Esophagus squamous epithelium (tissue), 5 donors: ENCODE measurements around the gene SPNS3. TPM values are rescaled to one million over a fixed set of nuclear protein-coding genes. Genes with fewer than 3 reads are reported as not detected.

Experiments used
- DNase-seq: peaks from one replicate; lab custom pipeline; 2025; lab: John Stamatoyannopoulos, UW
- H3K27ac ChIP-seq, 4 donors: fragments of 200-600 bp; sonication (generic); one replicate each; pipeline ENCODE4 v1.5.1; 2016 to 2019; ENCODE audit warnings: mild to moderate bottlenecking in 1 of 4
- H3K27me3 ChIP-seq, 4 donors: fragments of 200-600 bp; sonication (generic); 1 replicate in 3 of 4; 2 replicates in 1 of 4; pipeline versions ENCODE4 v1.5.1 to v1.6.0; 2017 to 2021; ENCODE audit warnings: antibody characterized with exemption in 1 of 4
- H3K36me3 ChIP-seq, 3 donors: fragments of 200-600 bp; sonication (generic); one replicate each; pipeline ENCODE4 v1.5.1; 2016 to 2019
- H3K4me1 ChIP-seq, 3 donors: fragments of 200-600 bp; sonication (generic); one replicate each; pipeline ENCODE4 v1.5.1; 2017 to 2019
- H3K4me3 ChIP-seq, 4 donors: fragments of 200-600 bp; sonication (generic); 1 replicate in 3 of 4; 2 replicates in 1 of 4; pipeline ENCODE4 v1.5.1; 2016 to 2019; ENCODE audit warnings: mild to moderate bottlenecking in 2 of 4, moderate library complexity in 1 of 4
- H3K9me3 ChIP-seq, 3 donors: fragments of 200-600 bp; sonication (generic); one replicate each; pipeline ENCODE4 v1.5.1; 2016 to 2019
- POLR2A ChIP-seq, 4 donors: fragments of 450-650 bp; IDR thresholded peaks; one replicate each; pipeline ENCODE4 v1.6.1; 2017; ENCODE audit warnings: antibody characterized with exemption in 4 of 4, mild to moderate bottlenecking in 4 of 4, moderate library complexity in 3 of 4
- WGBS, 2 donors: methylation state at CpG; one replicate each; pipeline ENCODE4 v1.1.5; 2018; 5-methylcytosine and 5-hydroxymethylcytosine counted together
- intact Hi-C: fragments of 100-400 bp; cut with DNase I; formaldehyde crosslinking; loops from one replicate; pipeline ENCODE4 v1.15.0; 2022
- total RNA-seq, 4 donors: library from RNA; depleted of rRNA; stranded (reverse); fragments of >200 nt; gene quantifications; one replicate each; pipeline ENCODE4 v1.1.0, GENCODE V29; 2016
- TF ChIP-seq, protein P1 (sequence below), 6 experiments: fragments of 450-650 bp in 4 of 6; fragments of 200-600 bp in 2 of 6; sonication (generic) in 2 of 6; IDR thresholded peaks; one replicate each; pipeline ENCODE4 v1.5.1; 2016 to 2019; ENCODE audit warnings: antibody characterized with exemption in 6 of 6, mild to moderate bottlenecking in 4 of 6, moderate library complexity in 4 of 6
- donor health status: DM: yes; HTN: yes; CAD: no.

SPNS3 gene
- total RNA-seq, 4 donors from 2014 or later: 0.27 TPM; not detected in 3

DNA sequence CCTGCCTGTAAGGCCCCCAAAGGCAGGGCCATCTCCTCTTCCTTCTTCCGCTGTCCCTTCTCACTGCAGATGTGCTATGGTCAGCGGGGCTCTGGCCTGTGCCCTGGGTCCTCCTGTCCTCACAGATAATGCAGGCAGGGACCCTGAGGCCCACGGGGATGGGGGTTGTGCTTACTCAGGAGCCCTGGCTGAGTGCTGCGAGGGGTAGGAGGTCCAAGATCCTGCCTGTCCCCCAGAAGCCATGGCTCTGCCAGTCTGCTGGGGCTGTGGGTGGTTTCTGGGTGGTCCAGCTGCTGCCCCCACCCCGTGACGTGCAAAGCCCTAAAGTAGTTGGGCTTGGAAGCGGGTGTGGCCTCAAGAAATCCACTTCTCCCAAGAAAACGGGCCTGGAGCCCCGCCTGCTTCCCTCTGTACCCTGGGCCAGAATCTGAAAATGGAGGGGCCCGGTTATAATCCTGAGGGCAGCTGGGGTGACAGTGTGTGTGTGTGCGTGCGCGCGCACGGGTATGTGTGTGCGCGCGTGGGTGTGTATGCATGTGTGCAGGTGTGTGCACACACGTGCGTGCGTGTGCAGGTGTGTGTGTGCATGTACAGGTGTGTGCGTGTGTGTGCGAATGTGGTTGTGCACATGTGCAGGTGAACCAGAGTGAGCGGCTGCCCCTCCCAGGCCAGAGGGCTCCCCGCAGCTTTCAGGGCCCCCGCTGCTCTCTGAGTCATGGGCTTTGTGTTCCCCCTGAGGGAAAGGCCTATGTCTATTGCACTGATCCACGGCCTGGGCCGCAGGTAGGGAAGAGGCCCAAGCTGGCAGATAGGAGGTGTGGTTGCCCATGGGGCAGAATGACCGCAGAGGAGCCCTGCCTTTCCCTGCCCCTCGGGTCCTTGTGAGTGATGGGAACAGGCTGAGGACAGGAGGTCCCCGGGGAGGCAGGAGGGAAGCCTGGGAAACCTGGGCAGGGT is 78.7 kb downstream of the SPNS3 start:
- Histone ChIP-seq H3K4me3 (no peak overlapping the region), H3K9me3 (no peaks in the 10 kb centered on the region), H3K27ac (peak overlapping the region in 2 of 4 donors; percentile 41 to 66), H3K36me3 (no peaks in the 10 kb centered on the region), H3K4me1 (peaks cover 13 to 99% (median 25%) of the 10 kb centered on the region in 3 donors), H3K27me3 (no peaks in the 10 kb centered on the region)
- DNase-seq: no peak
- intact Hi-C loops: no loop called here
- 82 to 85% methylated on average over 12 to 15 of the region's 31 CpGs for WGBS, 2 donors
- TF ChIP-seq POLR2A (IDR thresholded peaks at IDR 0.05): no peak
- TF ChIP-seq, protein P1, sequence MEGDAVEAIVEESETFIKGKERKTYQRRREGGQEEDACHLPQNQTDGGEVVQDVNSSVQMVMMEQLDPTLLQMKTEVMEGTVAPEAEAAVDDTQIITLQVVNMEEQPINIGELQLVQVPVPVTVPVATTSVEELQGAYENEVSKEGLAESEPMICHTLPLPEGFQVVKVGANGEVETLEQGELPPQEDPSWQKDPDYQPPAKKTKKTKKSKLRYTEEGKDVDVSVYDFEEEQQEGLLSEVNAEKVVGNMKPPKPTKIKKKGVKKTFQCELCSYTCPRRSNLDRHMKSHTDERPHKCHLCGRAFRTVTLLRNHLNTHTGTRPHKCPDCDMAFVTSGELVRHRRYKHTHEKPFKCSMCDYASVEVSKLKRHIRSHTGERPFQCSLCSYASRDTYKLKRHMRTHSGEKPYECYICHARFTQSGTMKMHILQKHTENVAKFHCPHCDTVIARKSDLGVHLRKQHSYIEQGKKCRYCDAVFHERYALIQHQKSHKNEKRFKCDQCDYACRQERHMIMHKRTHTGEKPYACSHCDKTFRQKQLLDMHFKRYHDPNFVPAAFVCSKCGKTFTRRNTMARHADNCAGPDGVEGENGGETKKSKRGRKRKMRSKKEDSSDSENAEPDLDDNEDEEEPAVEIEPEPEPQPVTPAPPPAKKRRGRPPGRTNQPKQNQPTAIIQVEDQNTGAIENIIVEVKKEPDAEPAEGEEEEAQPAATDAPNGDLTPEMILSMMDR (IDR thresholded peaks at IDR 0.05): no peak

DNA sequence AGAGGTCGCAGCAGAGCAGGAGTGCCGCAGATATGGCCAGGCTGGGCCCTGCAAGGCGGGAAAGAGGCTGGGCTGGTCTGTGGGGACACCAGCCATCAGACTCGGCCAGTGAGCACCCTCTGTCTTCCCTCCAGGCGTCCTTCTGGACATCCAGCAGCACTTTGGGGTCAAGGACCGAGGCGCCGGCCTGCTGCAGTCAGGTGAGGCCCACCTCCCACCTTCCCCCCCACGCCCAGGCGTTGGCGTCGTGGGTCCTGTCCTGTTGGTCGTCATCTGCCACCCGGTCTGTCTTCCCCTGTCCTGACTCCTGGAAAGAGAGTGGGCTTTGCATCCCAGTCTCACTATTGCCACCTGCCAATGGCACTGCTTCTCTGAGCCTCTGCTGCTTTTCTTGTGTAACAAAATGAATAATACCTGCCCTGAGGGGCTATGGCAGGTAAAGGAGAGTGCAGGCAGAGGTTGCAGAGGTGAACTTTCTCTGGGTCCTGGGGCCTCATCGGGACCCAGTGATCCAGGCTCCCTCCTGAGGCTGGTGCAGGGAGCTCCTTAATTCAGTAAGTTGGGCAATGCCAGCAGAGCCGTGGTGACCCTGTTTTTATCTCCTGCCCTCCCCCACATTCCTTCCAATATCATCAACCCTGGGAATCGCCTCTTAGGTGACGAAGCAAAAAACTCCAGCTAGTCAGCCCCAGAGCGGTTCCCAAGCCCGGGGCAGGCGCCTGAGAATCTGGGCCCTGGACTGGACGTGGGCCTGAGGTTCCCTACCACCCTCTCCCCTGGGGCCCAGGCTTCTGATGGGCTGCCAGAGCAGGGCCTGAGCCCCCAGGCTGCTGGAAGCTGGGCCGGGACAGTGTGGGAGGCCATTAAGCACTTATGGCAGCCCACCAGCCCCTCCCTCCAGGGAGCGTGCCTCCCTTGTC is 79.6 kb downstream of the SPNS3 start:
- no peak for DNase-seq
- peaks cover 13 to 92% (median 25%) of the 10 kb centered on the region in 3 donors for H3K4me1 ChIP-seq
- no peaks in the 10 kb centered on the region for H3K27me3 ChIP-seq
- peak overlapping the region; percentile 59 to 74 (median 66) for H3K27ac ChIP-seq
- intact Hi-C loops: no loop called here
- TF ChIP-seq, protein P1 (IDR thresholded peaks at IDR 0.05): no peak
- TF ChIP-seq POLR2A (IDR thresholded peaks at IDR 0.05): no peak
- H3K36me3 ChIP-seq: no peaks in the 10 kb centered on the region
- no peaks in the 10 kb centered on the region for H3K9me3 ChIP-seq
- 80 to 86% methylated on average over 8 to 11 of the region's 24 CpGs for WGBS, 2 donors
- no peak overlapping the region for H3K4me3 ChIP-seq

DNA sequence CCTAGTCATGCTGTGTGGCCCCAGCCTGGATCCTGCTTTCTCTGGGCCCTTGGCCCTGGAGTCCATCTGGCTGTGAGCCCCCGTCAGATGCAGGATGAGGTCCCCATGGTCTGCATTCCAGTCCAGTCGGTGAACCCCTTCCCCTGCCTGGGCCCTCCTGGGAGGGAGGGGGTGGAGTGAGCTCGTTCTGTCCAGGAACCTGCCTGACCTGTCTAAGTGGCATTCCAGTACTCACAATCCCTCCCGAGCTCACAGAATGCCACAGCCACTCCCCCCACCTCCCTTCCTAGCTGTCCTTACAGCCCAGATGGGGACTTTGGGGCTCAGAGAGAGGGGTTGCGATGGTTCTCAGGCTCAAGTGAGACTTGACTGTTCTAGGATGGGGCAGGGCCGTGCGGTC is 80.5 kb downstream of the SPNS3 start:
- H3K36me3 ChIP-seq: no peaks in the 10 kb centered on the region
- peaks cover 15 to 92% (median 26%) of the 10 kb centered on the region in 3 donors for H3K4me1 ChIP-seq
- peak overlapping the region; percentile 59 to 74 (median 66) for H3K27ac ChIP-seq
- H3K27me3 ChIP-seq: no peaks in the 10 kb centered on the region
- WGBS, 2 donors: 20% methylated on average over 1 of the region's 7 CpGs; no CpG with 5 or more reads in 1 of the 2 donors
- H3K9me3 ChIP-seq: no peaks in the 10 kb centered on the region
- intact Hi-C loops: no loop called here
- no peak for DNase-seq
- H3K4me3 ChIP-seq: no peak overlapping the region
- TF ChIP-seq, protein P1 (IDR thresholded peaks at IDR 0.05): no peak

DNA sequence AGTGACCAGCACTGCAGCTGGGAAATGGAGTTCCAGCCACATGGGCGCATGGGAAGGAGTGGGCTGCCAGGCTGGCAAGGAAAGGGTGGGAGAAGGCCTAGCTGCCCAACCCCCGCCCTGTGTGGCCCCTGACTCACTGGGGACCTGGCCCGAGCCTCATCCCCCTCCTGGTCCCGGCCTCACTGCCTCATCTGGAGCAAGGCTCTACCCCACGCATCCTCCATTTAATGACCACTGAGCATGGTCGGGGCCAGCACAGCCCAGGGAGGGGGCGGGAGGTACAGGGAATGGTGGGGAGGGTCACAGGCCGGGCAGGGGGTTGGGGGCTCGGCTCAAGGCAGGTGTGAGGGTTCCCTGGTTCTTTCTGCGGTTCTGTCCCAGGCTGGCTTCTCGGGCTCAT is 81.0 kb downstream of the SPNS3 start:
- DNase-seq: no peak
- intact Hi-C loops: no loop called here
- 81% methylated on average over 4 of the region's 11 CpGs; no CpG with 5 or more reads in 1 of the 2 donors for WGBS, 2 donors

More for the DNA sequence above, 81.0 kb downstream of the SPNS3 start:
- H3K4me1 ChIP-seq: peaks cover 15 to 92% (median 26%) of the 10 kb centered on the region in 3 donors
- TF ChIP-seq, protein P1 (IDR thresholded peaks at IDR 0.05): no peak
- no peak for TF ChIP-seq POLR2A (IDR thresholded peaks at IDR 0.05)
- no peaks in the 10 kb centered on the region for H3K9me3 ChIP-seq
- H3K27ac ChIP-seq: peak overlapping the region; percentile 27 to 74 (median 66)
- no peak overlapping the region for H3K4me3 ChIP-seq
- no peaks in the 10 kb centered on the region for H3K27me3 ChIP-seq
- H3K36me3 ChIP-seq: no peaks in the 10 kb centered on the region
